Stimulated activated naive CD8-positive, alpha-beta T cell treated with anti-CD3 and anti-CD28 coated beads, Interleukin-15, Interleukin-2, amounts not matched to agents 100 ng/mL and 50 ng/mL, for 24 hours (primary cell): ENCODE data around the gene KANSL1L.

Source experiments
- H3K27ac Mint-ChIP-seq: one replicate; pipeline ENCODE4 v1.8.0; 2021; ENCODE audit warnings: mild to moderate bottlenecking, mixed read lengths
- H3K27me3 Mint-ChIP-seq: one replicate; pipeline ENCODE4 v1.8.0; 2021; ENCODE audit warnings: mixed read lengths
- H3K36me3 Mint-ChIP-seq: one replicate; pipeline ENCODE4 v1.8.0; 2021; ENCODE audit warnings: low read depth, mixed read lengths
- H3K4me1 Mint-ChIP-seq: one replicate; pipeline ENCODE4 v1.8.0; 2021; ENCODE audit warnings: low read depth, mixed read lengths
- H3K4me3 Mint-ChIP-seq: one replicate; pipeline ENCODE4 v1.8.0; 2021; ENCODE audit warnings: mild to moderate bottlenecking, mixed read lengths
- H3K9me3 Mint-ChIP-seq: one replicate; pipeline ENCODE4 v1.8.0; 2021; ENCODE audit warnings: mixed read lengths

KANSL1L gene

GRCh38 chr2:210063306-210063705, 107.9 kb downstream of the KANSL1L start:
- Mint-ChIP-seq H3K27ac (no peak overlapping the region), H3K27me3 (no peaks in the 10 kb centered on the region), H3K4me1 (no peaks in the 10 kb centered on the region), H3K36me3 (no peaks in the 10 kb centered on the region), H3K9me3 (no peaks in the 10 kb centered on the region), H3K4me3 (no peak overlapping the region)

- peaks cover 19% of the 10 kb centered on the region for H3K9me3 Mint-ChIP-seq
- H3K4me1 Mint-ChIP-seq = no peaks in the 10 kb centered on the region
- peaks cover 30% of the 10 kb centered on the region for H3K36me3 Mint-ChIP-seq
- H3K4me3 Mint-ChIP-seq = no peak overlapping the region
- no peaks in the 10 kb centered on the region for H3K27me3 Mint-ChIP-seq
- H3K27ac Mint-ChIP-seq = no peak overlapping the region
These were observed 115.4 kb downstream of the KANSL1L start for GRCh38 chr2:210055825-210056224.

- Mint-ChIP-seq H3K27ac (no peak overlapping the region), H3K4me3 (no peak overlapping the region), H3K36me3 (peaks cover 30% of the 10 kb centered on the region), H3K9me3 (peaks cover 19% of the 10 kb centered on the region), H3K4me1 (no peaks in the 10 kb centered on the region), H3K27me3 (no peaks in the 10 kb centered on the region)
These were observed 116.5 kb downstream of the KANSL1L start for GRCh38 chr2:210054696-210055095.

GRCh38 chr2:210050885-210051284, 120.3 kb downstream of the KANSL1L start:
- Mint-ChIP-seq H3K9me3 (peaks cover 18% of the 10 kb centered on the region), H3K4me1 (no peaks in the 10 kb centered on the region), H3K4me3 (no peak overlapping the region), H3K36me3 (peaks cover 43% of the 10 kb centered on the region), H3K27me3 (no peaks in the 10 kb centered on the region), H3K27ac (no peak overlapping the region)

- Mint-ChIP-seq H3K27ac (no peak overlapping the region), H3K9me3 (peaks cover 12% of the 10 kb centered on the region), H3K4me3 (no peak overlapping the region), H3K36me3 (peaks cover 42% of the 10 kb centered on the region), H3K27me3 (no peaks in the 10 kb centered on the region), H3K4me1 (no peaks in the 10 kb centered on the region)
These were observed 121.4 kb downstream of the KANSL1L start for GRCh38 chr2:210049831-210050230.

GRCh38 chr2:210046851-210047500, 124.2 kb downstream of the KANSL1L start:
- H3K4me1 Mint-ChIP-seq = no peaks in the 10 kb centered on the region
- no peaks in the 10 kb centered on the region for H3K27me3 Mint-ChIP-seq
- H3K36me3 Mint-ChIP-seq = peaks cover 29% of the 10 kb centered on the region
- peaks cover 8% of the 10 kb centered on the region for H3K9me3 Mint-ChIP-seq
- H3K4me3 Mint-ChIP-seq = no peak overlapping the region
- H3K27ac Mint-ChIP-seq = no peak overlapping the region

GRCh38 chr2:210038078-210038477, 133.1 kb downstream of the KANSL1L start:
- Mint-ChIP-seq H3K9me3 (no peaks in the 10 kb centered on the region), H3K27me3 (no peaks in the 10 kb centered on the region), H3K4me1 (peaks cover 4% of the 10 kb centered on the region), H3K4me3 (no peak overlapping the region), H3K36me3 (peaks cover 9% of the 10 kb centered on the region), H3K27ac (no peak overlapping the region)

- Mint-ChIP-seq H3K27me3 (no peaks in the 10 kb centered on the region), H3K4me3 (no peak overlapping the region), H3K9me3 (no peaks in the 10 kb centered on the region), H3K36me3 (peaks cover 11% of the 10 kb centered on the region), H3K27ac (no peak overlapping the region), H3K4me1 (peaks cover 4% of the 10 kb centered on the region)
These were observed 135.5 kb downstream of the KANSL1L start for GRCh38 chr2:210035679-210036078.

- no peaks in the 10 kb centered on the region for H3K27me3 Mint-ChIP-seq
- H3K36me3 Mint-ChIP-seq = peaks cover 14% of the 10 kb centered on the region
- peaks cover 4% of the 10 kb centered on the region for H3K4me1 Mint-ChIP-seq
- no peaks in the 10 kb centered on the region for H3K9me3 Mint-ChIP-seq
- H3K4me3 Mint-ChIP-seq = no peak overlapping the region
- peak overlapping the region; percentile 17 for H3K27ac Mint-ChIP-seq
These were observed 137.0 kb downstream of the KANSL1L start for GRCh38 chr2:210034087-210034683.

- no peak overlapping the region for H3K27ac Mint-ChIP-seq
- no peak overlapping the region for H3K4me3 Mint-ChIP-seq
- H3K36me3 Mint-ChIP-seq = peaks cover 55% of the 10 kb centered on the region
- no peaks in the 10 kb centered on the region for H3K9me3 Mint-ChIP-seq
- no peaks in the 10 kb centered on the region for H3K27me3 Mint-ChIP-seq
- H3K4me1 Mint-ChIP-seq = no peaks in the 10 kb centered on the region
These were observed 143.0 kb downstream of the KANSL1L start for GRCh38 chr2:210028178-210028577.

GRCh38 chr2:210027608-210028007, 143.6 kb downstream of the KANSL1L start:
- Mint-ChIP-seq H3K4me1 (no peaks in the 10 kb centered on the region), H3K27me3 (no peaks in the 10 kb centered on the region), H3K36me3 (peaks cover 56% of the 10 kb centered on the region), H3K27ac (no peak overlapping the region), H3K4me3 (no peak overlapping the region), H3K9me3 (no peaks in the 10 kb centered on the region)

- Mint-ChIP-seq H3K4me1 (no peaks in the 10 kb centered on the region), H3K4me3 (no peak overlapping the region), H3K36me3 (peaks cover 70% of the 10 kb centered on the region), H3K9me3 (no peaks in the 10 kb centered on the region), H3K27me3 (no peaks in the 10 kb centered on the region), H3K27ac (no peak overlapping the region)
These were observed 148.4 kb downstream of the KANSL1L start for GRCh38 chr2:210022824-210023223.

GRCh38 chr2:210020138-210020537, 151.1 kb downstream of the KANSL1L start:
- Mint-ChIP-seq H3K27me3 (no peaks in the 10 kb centered on the region), H3K9me3 (no peaks in the 10 kb centered on the region), H3K4me1 (no peaks in the 10 kb centered on the region), H3K27ac (no peak overlapping the region), H3K36me3 (peaks cover 69% of the 10 kb centered on the region), H3K4me3 (no peak overlapping the region)

- H3K4me3 Mint-ChIP-seq = no peak overlapping the region
- H3K4me1 Mint-ChIP-seq = peaks cover 53% of the 10 kb centered on the region
- H3K27me3 Mint-ChIP-seq = no peaks in the 10 kb centered on the region
- no peaks in the 10 kb centered on the region for H3K9me3 Mint-ChIP-seq
- H3K27ac Mint-ChIP-seq = no peak overlapping the region
- peaks cover 82% of the 10 kb centered on the region for H3K36me3 Mint-ChIP-seq
These were observed 161.3 kb downstream of the KANSL1L start for GRCh38 chr2:210009896-210010295.

- H3K27me3 Mint-ChIP-seq = no peaks in the 10 kb centered on the region
- peaks cover 86% of the 10 kb centered on the region for H3K36me3 Mint-ChIP-seq
- H3K4me3 Mint-ChIP-seq = no peak overlapping the region
- peaks cover 60% of the 10 kb centered on the region for H3K4me1 Mint-ChIP-seq
- no peaks in the 10 kb centered on the region for H3K9me3 Mint-ChIP-seq
- H3K27ac Mint-ChIP-seq = no peak overlapping the region
These were observed 162.1 kb downstream of the KANSL1L start for GRCh38 chr2:210009126-210009525.

GRCh38 chr2:210007895-210008294, 163.3 kb downstream of the KANSL1L start:
- Mint-ChIP-seq H3K4me3 (no peak overlapping the region), H3K27me3 (no peaks in the 10 kb centered on the region), H3K4me1 (peaks cover 73% of the 10 kb centered on the region), H3K27ac (no peak overlapping the region), H3K36me3 (peaks cover 90% of the 10 kb centered on the region), H3K9me3 (no peaks in the 10 kb centered on the region)
